GOT3 (cell line): ENCODE results near the gene STARD10.
"Not testable (repeated sequence)": the region's sequence is repeated elsewhere in the genome, so short reads cannot be mapped to it uniquely, and the experiment has no call there.

Experiments used
- DNase-seq: peaks from one replicate; lab custom pipeline; 2025; ENCODE audit warnings: mixed read lengths; lab: John Stamatoyannopoulos, UW

The STARD10 gene

GRCh38 chr11:72807792-72808191, 13.9 kb upstream of the STARD10 start:
- no peak for DNase-seq

GRCh38 chr11:72807021-72807693, 13.3 kb upstream of the STARD10 start:
- no peak for DNase-seq

GRCh38 chr11:72806378-72806777, 12.5 kb upstream of the STARD10 start:
- not testable (repeated sequence) for DNase-seq

GRCh38 chr11:72805216-72805615, 11.4 kb upstream of the STARD10 start:
- no peak for DNase-seq

GRCh38 chr11:72802822-72803221, 9.0 kb upstream of the STARD10 start:
- no peak for DNase-seq

GRCh38 chr11:72799441-72799840, 5.6 kb upstream of the STARD10 start:
- DNase-seq = no peak

- no peak for DNase-seq
Measured at GRCh38 chr11:72798361-72798760, 4.5 kb upstream of the STARD10 start.

GRCh38 chr11:72793076-72793424, 797 bp downstream of the STARD10 start:
- DNase-seq = no peak

- no peak for DNase-seq
Measured at GRCh38 chr11:72792437-72793021, 1.3 kb downstream of the STARD10 start.

GRCh38 chr11:72791228-72791627, 2.6 kb downstream of the STARD10 start:
- not testable (repeated sequence) for DNase-seq

- no peak for DNase-seq
Measured at GRCh38 chr11:72789493-72790131, 4.2 kb downstream of the STARD10 start.

- DNase-seq = no peak
Measured at GRCh38 chr11:72788241-72788640, 5.6 kb downstream of the STARD10 start.

GRCh38 chr11:72787216-72788104, 6.4 kb downstream of the STARD10 start:
- no peak for DNase-seq

- DNase-seq = no peak
Measured at GRCh38 chr11:72786305-72787215, 7.3 kb downstream of the STARD10 start.

- DNase-seq = no peak
Measured at GRCh38 chr11:72784662-72785061, 9.2 kb downstream of the STARD10 start.

- DNase-seq = no peak
Measured at GRCh38 chr11:72783144-72783905, 10.5 kb downstream of the STARD10 start.

GRCh38 chr11:72782081-72782920, 11.5 kb downstream of the STARD10 start:
- no peak for DNase-seq

GRCh38 chr11:72781313-72782080, 12.3 kb downstream of the STARD10 start:
- DNase-seq = no peak

GRCh38 chr11:72781063-72781312, 12.9 kb downstream of the STARD10 start:
- no peak for DNase-seq
